Loucy (cell line): ENCODE results near the gene GINS1.

Source experiments
- EZH2phosphoT487 ChIP-seq: fragments of 200-600 bp; IDR thresholded peaks from 2 replicates; pipeline ENCODE4 v1.6.1; 2018; ENCODE audit warnings: antibody characterized with exemption, mild to moderate bottlenecking, moderate library complexity, borderline replicate concordance
- TF ChIP-seq, protein P1 (sequence below): fragments of 200-600 bp; sonication (generic); conservative IDR thresholded peaks from 2 replicates; pipeline ENCODE4 v1.5.1; 2014; ENCODE audit warnings: mild to moderate bottlenecking, antibody characterized with exemption, low read length

GRCh38 chr20:25453035-25453810, 45.8 kb downstream of the GINS1 start:
- TF ChIP-seq, protein P1, sequence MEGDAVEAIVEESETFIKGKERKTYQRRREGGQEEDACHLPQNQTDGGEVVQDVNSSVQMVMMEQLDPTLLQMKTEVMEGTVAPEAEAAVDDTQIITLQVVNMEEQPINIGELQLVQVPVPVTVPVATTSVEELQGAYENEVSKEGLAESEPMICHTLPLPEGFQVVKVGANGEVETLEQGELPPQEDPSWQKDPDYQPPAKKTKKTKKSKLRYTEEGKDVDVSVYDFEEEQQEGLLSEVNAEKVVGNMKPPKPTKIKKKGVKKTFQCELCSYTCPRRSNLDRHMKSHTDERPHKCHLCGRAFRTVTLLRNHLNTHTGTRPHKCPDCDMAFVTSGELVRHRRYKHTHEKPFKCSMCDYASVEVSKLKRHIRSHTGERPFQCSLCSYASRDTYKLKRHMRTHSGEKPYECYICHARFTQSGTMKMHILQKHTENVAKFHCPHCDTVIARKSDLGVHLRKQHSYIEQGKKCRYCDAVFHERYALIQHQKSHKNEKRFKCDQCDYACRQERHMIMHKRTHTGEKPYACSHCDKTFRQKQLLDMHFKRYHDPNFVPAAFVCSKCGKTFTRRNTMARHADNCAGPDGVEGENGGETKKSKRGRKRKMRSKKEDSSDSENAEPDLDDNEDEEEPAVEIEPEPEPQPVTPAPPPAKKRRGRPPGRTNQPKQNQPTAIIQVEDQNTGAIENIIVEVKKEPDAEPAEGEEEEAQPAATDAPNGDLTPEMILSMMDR, result no peak
- no peak for TF ChIP-seq EZH2phosphoT487
